GM12878 (cell line): ENCODE data around the gene IL1RAP.

Experiments
- EGR1 ChIP-seq, 2 experiments: IDR thresholded peaks; 1 replicate in 1 of 2; 2 replicates in 1 of 2; pipeline ENCODE4 v1.6.1; 2011 to 2012; ENCODE audit warnings: low read depth in 2 of 2, low read length in 2 of 2, borderline replicate concordance in 1 of 2, mild to moderate bottlenecking in 1 of 2, moderate library complexity in 1 of 2
- MXI1 ChIP-seq: fragments of 150-350 bp; IDR thresholded peaks from 2 replicates; pipeline ENCODE4 v1.6.1; 2011; ENCODE audit warnings: low read depth, mild to moderate bottlenecking, inconsistent platforms, low read length, improper control_type of control experiment
- NFYB ChIP-seq: IDR thresholded peaks from 2 replicates; pipeline ENCODE4 v1.6.1; 2011; ENCODE audit warnings: low read depth, mild to moderate bottlenecking, low read length, improper control_type of control experiment, moderate library complexity; ENCODE audit not compliant: insufficient read depth
- NR2C2 ChIP-seq: IDR thresholded peaks from 2 replicates; pipeline ENCODE4 v1.6.1; 2011; ENCODE audit warnings: borderline replicate concordance, low read depth; ENCODE audit not compliant: control insufficient read depth, insufficient read length
- POLR2A ChIP-seq: IDR thresholded peaks from 2 replicates; pipeline ENCODE4 v1.6.1; 2011; ENCODE audit warnings: low read depth, mild to moderate bottlenecking, low read length
- POLR2AphosphoS5 ChIP-seq: IDR thresholded peaks from 2 replicates; pipeline ENCODE4 v1.6.1; 2011; ENCODE audit warnings: mild to moderate bottlenecking, low read length, inconsistent platforms
- SIX5 ChIP-seq: IDR thresholded peaks from 2 replicates; pipeline ENCODE4 v1.6.1; 2011; ENCODE audit warnings: mild to moderate bottlenecking, low read depth, low read length, moderate library complexity; ENCODE audit not compliant: severe bottlenecking
- SUZ12 ChIP-seq: fragments of 200-600 bp; sonication (generic); IDR thresholded peaks from one replicate; pipeline ENCODE4 v1.6.1; 2018; ENCODE audit warnings: antibody characterized with exemption, mild to moderate bottlenecking; ENCODE audit not compliant: unreplicated experiment
- TCF12 ChIP-seq: IDR thresholded peaks from 2 replicates; pipeline ENCODE4 v1.6.1; 2011; ENCODE audit warnings: low read depth, mild to moderate bottlenecking, low read length
- TF ChIP-seq, protein P1 (sequence below), 3 experiments: IDR thresholded peaks in 2 of 3; conservative IDR thresholded peaks in 1 of 3; 2 replicates each; pipeline ENCODE4 v1.5.1; 2011; ENCODE audit warnings: low read depth in 3 of 3, low read length in 3 of 3, mild to moderate bottlenecking in 3 of 3, control low read depth in 2 of 3, moderate library complexity in 2 of 3, inconsistent platforms in 1 of 3, mixed read lengths in 1 of 3; ENCODE audit not compliant: control insufficient read depth in 2 of 3, insufficient read depth in 1 of 3; ENCODE audit errors: extremely low read depth in 1 of 3
- TF ChIP-seq, protein P2 (sequence below): IDR thresholded peaks from 2 replicates; pipeline ENCODE4 v1.6.1; 2011; ENCODE audit warnings: borderline replicate concordance, low read depth, mild to moderate bottlenecking, moderate library complexity, mixed read lengths, low read length; ENCODE audit not compliant: insufficient read depth; ENCODE audit errors: extremely low read length
- TF ChIP-seq, protein P3 (sequence below): IDR thresholded peaks from 2 replicates; pipeline ENCODE4 v1.6.1; 2012; ENCODE audit warnings: low read depth, low read length, improper control_type of control experiment

DNA sequence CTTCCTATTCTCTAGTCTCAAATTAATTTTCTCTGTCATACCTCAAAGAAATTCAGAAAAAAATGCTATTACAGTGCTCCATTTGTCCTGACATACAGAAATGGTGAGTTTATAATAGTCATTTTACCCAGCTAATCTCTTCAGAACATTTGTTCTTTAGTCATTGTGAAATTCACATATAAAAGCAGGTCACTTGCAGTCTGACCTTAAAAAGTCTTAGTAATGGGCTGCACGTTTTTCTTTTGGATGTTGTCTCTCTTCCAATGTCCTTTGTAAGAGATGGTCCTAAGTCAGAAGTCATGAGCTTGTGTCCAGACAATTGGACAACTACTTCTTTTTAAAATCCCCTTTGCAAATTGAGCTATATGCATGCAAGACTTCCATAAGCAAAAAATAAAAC, 17.0 kb upstream of the IL1RAP start:
- TF ChIP-seq, protein P1, sequence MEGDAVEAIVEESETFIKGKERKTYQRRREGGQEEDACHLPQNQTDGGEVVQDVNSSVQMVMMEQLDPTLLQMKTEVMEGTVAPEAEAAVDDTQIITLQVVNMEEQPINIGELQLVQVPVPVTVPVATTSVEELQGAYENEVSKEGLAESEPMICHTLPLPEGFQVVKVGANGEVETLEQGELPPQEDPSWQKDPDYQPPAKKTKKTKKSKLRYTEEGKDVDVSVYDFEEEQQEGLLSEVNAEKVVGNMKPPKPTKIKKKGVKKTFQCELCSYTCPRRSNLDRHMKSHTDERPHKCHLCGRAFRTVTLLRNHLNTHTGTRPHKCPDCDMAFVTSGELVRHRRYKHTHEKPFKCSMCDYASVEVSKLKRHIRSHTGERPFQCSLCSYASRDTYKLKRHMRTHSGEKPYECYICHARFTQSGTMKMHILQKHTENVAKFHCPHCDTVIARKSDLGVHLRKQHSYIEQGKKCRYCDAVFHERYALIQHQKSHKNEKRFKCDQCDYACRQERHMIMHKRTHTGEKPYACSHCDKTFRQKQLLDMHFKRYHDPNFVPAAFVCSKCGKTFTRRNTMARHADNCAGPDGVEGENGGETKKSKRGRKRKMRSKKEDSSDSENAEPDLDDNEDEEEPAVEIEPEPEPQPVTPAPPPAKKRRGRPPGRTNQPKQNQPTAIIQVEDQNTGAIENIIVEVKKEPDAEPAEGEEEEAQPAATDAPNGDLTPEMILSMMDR (IDR thresholded peaks at IDR 0.05 in 2 of 3, conservative IDR thresholded peaks at IDR 0.05 in 1 of 3; ENCODE audit: control insufficient read depth in 2 of 3, extremely low read depth in 1 of 3, insufficient read depth in 1 of 3, low read depth in 3 of 3, low read length in 3 of 3) = no peak
- TF ChIP-seq EGR1 (IDR thresholded peaks at IDR 0.05; ENCODE audit: borderline replicate concordance in 1 of 2, low read depth in 2 of 2, low read length in 2 of 2) (no peak), NR2C2 (no peak), POLR2A (no peak), TCF12 (no peak), MXI1 (no peak), POLR2AphosphoS5 (no peak), SUZ12 (no peak), NFYB (no peak), SIX5 (no peak)
- TF ChIP-seq, protein P2, sequence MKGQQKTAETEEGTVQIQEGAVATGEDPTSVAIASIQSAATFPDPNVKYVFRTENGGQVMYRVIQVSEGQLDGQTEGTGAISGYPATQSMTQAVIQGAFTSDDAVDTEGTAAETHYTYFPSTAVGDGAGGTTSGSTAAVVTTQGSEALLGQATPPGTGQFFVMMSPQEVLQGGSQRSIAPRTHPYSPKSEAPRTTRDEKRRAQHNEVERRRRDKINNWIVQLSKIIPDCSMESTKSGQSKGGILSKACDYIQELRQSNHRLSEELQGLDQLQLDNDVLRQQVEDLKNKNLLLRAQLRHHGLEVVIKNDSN = no peak
- TF ChIP-seq, protein P3, sequence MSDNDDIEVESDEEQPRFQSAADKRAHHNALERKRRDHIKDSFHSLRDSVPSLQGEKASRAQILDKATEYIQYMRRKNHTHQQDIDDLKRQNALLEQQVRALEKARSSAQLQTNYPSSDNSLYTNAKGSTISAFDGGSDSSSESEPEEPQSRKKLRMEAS = no peak
